ENCODE measurements around the gene ADCY2. TPM values are rescaled to one million over a fixed set of nuclear protein-coding genes. Genes with fewer than 3 reads are reported as not detected.

ADCY2 gene
- total and polyA plus RNA-seq, 2 experiments from 2014 or later, result 23.8 to 74.9 TPM

GRCh38 chr5:7461371-7461770 lies 65.4 kb downstream of the ADCY2 start (continued):
- no peak for TF ChIP-seq REST (IDR thresholded peaks at IDR 0.05; ENCODE audit: unreplicated experiment)
- TF ChIP-seq CTCF (conservative IDR thresholded peaks at IDR 0.05; ENCODE audit: low read depth in 2 of 2), result no peak
- no peak for TF ChIP-seq EZH2 (IDR thresholded peaks at IDR 0.05; ENCODE audit: low read depth, unreplicated experiment)
- TF ChIP-seq POLR2AphosphoS5 (IDR thresholded peaks at IDR 0.05; ENCODE audit: low read depth), result no peak
- no peak for TF ChIP-seq EZH2phosphoT487 (IDR thresholded peaks at IDR 0.05; ENCODE audit: unreplicated experiment)
- TF ChIP-seq ZNF114 (CRISPR knock-in tag; IDR thresholded peaks at IDR 0.05), result no peak
- no peak for TF ChIP-seq ETS1 (IDR thresholded peaks at IDR 0.05)
- TF ChIP-seq JUNB (IDR thresholded peaks at IDR 0.05; ENCODE audit: unreplicated experiment), result no peak

GRCh38 chr5:7462758-7463157 lies 66.8 kb downstream of the ADCY2 start:
- TF ChIP-seq EZH2phosphoT487 (IDR thresholded peaks at IDR 0.05; ENCODE audit: unreplicated experiment), result no peak
- ATAC-seq, result peak; percentile 51
- no peaks in the 10 kb centered on the region for H3K36me3 ChIP-seq (ENCODE audit: insufficient read depth)

More at GRCh38 chr5:7462758-7463157, 66.8 kb downstream of the ADCY2 start:
- Histone ChIP-seq H3K4me1 (ENCODE audit: insufficient read depth) (peaks cover 66% of the 10 kb centered on the region), H3K79me2 (replicated peaks; ENCODE audit: insufficient read depth) (peaks cover 100% of the 10 kb centered on the region), H3K27ac (ENCODE audit: low read depth) (no peak overlapping the region; the same call in 1 of the 2 replicates), H3F3A (replicated peaks; ENCODE audit: low read depth) (no peaks in the 10 kb centered on the region), H3K4me3 (no peak overlapping the region), H2AFZ (no peak overlapping the region), H3K4me2 (peak overlapping the region; percentile 45; the same call in 1 of the 2 replicates), H4K20me1 (replicated peaks; ENCODE audit: insufficient read depth) (peaks cover 27% of the 10 kb centered on the region), H3K27me3 (ENCODE audit: insufficient read depth) (no peaks in the 10 kb centered on the region), H3K9me2 (ENCODE audit: insufficient read depth) (no peaks in the 10 kb centered on the region)
- Mint-ChIP-seq H3K36me3 (ENCODE audit: low read depth) (peaks cover 19% of the 10 kb centered on the region; the same call in 2 of the 3 replicates), H3K4me1 (peaks cover 57% of the 10 kb centered on the region), H3K27me3 (ENCODE audit: insufficient read depth, low read depth, poor library complexity) (peaks cover 6% of the 10 kb centered on the region), H3K4me3 (no peak overlapping the region; the same call in 2 of the 3 replicates), H3K27ac (peak overlapping the region; percentile 80), H3K9me3 (no peaks in the 10 kb centered on the region)
- peak; percentile 40 for DNase-seq (ENCODE audit: low spot score)

All from GM23338 (cell line).